Measurements from ENCODE around the gene TRPC4AP.
"Not testable (repeated sequence)": the region's sequence is repeated elsewhere in the genome, so short reads cannot be mapped to it uniquely, and the experiment has no call there.

The TRPC4AP gene

GRCh38 chr20:35055445-35056276 is 36.9 kb downstream of the TRPC4AP start:
- no peak for DNase-seq (ENCODE audit: low spot score)

- no peak for DNase-seq (ENCODE audit: low spot score)
Measured at GRCh38 chr20:35054814-35055213, 37.8 kb downstream of the TRPC4AP start.

GRCh38 chr20:35052616-35053015 is 40.0 kb downstream of the TRPC4AP start:
- not testable (repeated sequence) for DNase-seq (ENCODE audit: low spot score)

- no peak for DNase-seq (ENCODE audit: low spot score)
Measured at GRCh38 chr20:35049776-35050352, 42.7 kb downstream of the TRPC4AP start.

GRCh38 chr20:35048739-35049138 is 43.9 kb downstream of the TRPC4AP start:
- peak; percentile 96 for DNase-seq (ENCODE audit: low spot score)

GRCh38 chr20:35042268-35042667 is 50.3 kb downstream of the TRPC4AP start:
- no peak for DNase-seq (ENCODE audit: low spot score)

GRCh38 chr20:35040646-35041045 is 52.0 kb downstream of the TRPC4AP start:
- DNase-seq (ENCODE audit: low spot score), result no peak

GRCh38 chr20:35039846-35040489 is 52.6 kb downstream of the TRPC4AP start:
- DNase-seq (ENCODE audit: low spot score), result no peak

- no peak for DNase-seq (ENCODE audit: low spot score)
Measured at GRCh38 chr20:35039146-35039545, 53.5 kb downstream of the TRPC4AP start.

- DNase-seq (ENCODE audit: low spot score), result no peak
Measured at GRCh38 chr20:35034145-35034544, 58.5 kb downstream of the TRPC4AP start.

GRCh38 chr20:35030136-35030535 is 62.5 kb downstream of the TRPC4AP start:
- DNase-seq (ENCODE audit: low spot score), result no peak

GRCh38 chr20:35027301-35027700 is 65.3 kb downstream of the TRPC4AP start:
- DNase-seq (ENCODE audit: low spot score), result no peak

GRCh38 chr20:35025116-35025515 is 67.5 kb downstream of the TRPC4AP start:
- no peak for DNase-seq (ENCODE audit: low spot score)

GRCh38 chr20:35023624-35024023 is 69.0 kb downstream of the TRPC4AP start:
- DNase-seq (ENCODE audit: low spot score), result no peak

GRCh38 chr20:35021831-35022230 is 70.8 kb downstream of the TRPC4AP start:
- no peak for DNase-seq (ENCODE audit: low spot score)

GRCh38 chr20:35021063-35021462 is 71.5 kb downstream of the TRPC4AP start:
- DNase-seq (ENCODE audit: low spot score), result no peak

GRCh38 chr20:35020108-35020928 is 72.3 kb downstream of the TRPC4AP start:
- DNase-seq (ENCODE audit: low spot score), result no peak

GRCh38 chr20:35018590-35019371 is 73.8 kb downstream of the TRPC4AP start:
- DNase-seq (ENCODE audit: low spot score), result no peak

- DNase-seq (ENCODE audit: low spot score), result no peak
Measured at GRCh38 chr20:35017099-35017835, 75.3 kb downstream of the TRPC4AP start.

GRCh38 chr20:35015863-35016193 is 76.8 kb downstream of the TRPC4AP start:
- no peak for DNase-seq (ENCODE audit: low spot score)

GRCh38 chr20:35014537-35014936 is 78.1 kb downstream of the TRPC4AP start:
- no peak for DNase-seq (ENCODE audit: low spot score)

Data from putamen (tissue), 1 donor.